ENCODE measurements around the gene SSU72.

DNA sequence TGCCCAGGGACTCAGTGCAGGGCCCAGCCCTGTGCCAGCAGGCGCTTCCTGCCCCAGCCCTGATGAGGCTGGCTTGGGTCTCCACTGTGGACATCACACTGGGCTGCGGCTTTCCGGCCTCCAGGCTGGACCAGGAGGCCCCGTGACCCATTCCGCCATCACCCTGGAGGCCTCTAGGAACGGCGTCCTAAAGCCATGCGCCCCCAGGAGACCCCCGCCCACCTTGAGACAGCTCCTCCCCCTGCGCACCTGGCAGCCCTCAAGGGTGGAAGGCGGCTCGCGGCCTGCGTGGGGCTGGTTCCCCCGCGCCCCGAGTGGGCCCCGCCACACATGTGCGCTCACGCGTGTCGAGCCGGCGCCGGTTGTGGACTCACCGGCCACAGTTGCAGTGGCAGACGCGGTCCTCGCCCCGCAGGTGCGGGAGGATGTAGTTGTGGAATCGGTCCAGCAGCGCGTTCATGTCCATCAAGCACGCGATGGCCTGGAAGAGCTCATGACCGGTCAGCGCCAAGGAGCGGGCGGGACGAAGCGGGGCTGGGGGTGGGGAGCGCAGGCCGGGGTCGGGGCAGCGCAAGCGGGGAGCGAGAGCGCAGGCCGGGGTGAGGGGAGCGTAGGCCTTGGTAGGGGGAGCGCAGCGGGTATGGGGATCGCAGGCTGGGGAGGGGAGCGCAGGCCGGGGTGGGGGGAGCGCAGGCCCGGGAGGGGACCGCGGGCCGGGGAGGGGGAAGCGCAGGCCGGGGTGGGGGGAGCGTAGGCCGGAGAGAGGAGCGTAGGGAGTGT, 35.2 kb downstream of the SSU72 start:
- TF ChIP-seq, protein P1, sequence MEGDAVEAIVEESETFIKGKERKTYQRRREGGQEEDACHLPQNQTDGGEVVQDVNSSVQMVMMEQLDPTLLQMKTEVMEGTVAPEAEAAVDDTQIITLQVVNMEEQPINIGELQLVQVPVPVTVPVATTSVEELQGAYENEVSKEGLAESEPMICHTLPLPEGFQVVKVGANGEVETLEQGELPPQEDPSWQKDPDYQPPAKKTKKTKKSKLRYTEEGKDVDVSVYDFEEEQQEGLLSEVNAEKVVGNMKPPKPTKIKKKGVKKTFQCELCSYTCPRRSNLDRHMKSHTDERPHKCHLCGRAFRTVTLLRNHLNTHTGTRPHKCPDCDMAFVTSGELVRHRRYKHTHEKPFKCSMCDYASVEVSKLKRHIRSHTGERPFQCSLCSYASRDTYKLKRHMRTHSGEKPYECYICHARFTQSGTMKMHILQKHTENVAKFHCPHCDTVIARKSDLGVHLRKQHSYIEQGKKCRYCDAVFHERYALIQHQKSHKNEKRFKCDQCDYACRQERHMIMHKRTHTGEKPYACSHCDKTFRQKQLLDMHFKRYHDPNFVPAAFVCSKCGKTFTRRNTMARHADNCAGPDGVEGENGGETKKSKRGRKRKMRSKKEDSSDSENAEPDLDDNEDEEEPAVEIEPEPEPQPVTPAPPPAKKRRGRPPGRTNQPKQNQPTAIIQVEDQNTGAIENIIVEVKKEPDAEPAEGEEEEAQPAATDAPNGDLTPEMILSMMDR (IDR thresholded peaks at IDR 0.05), result no peak
- TF ChIP-seq POLR2A (IDR thresholded peaks at IDR 0.05), result no peak

Data from uterus (tissue), 2 donors.